Inferior parietal cortex (tissue), 1 donor: ENCODE measurements around the gene BBOX1.

ENCODE experiments used
- DNase-seq: peaks from one replicate; pipeline ENCODE4 v3.0.0-alpha.2; 2016; ENCODE audit errors: extremely low spot score

The BBOX1 gene

DNA sequence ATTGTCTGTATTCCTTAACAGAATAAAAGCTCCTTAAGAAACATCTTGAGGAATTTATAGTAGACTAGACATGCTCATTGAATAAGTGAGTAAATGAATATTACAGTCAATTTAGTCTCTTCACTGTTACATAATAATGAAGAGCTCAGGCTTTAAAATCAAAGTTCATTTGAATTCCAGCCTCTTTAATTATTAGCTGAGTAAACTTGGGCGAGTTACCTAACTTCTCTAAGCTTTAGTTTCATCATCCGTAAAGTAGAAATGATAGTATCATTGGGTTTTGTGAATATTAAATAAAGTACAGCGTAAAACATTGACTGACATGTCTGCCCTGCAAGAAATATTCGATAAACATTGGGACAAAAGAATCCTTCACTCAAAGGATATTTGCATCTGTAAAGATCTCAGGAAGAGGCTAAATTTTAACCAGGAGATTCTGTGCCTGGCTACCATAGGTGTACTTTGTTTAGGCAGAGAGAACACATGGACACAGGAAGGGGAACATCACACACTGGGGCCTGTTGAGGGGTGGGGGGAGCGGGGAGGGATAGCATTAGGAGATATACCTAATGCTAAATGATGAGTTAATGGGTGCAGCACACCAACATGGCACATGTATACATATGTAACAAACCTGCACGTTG, 15.2 kb upstream of the BBOX1 start:
- no peak for DNase-seq

DNA sequence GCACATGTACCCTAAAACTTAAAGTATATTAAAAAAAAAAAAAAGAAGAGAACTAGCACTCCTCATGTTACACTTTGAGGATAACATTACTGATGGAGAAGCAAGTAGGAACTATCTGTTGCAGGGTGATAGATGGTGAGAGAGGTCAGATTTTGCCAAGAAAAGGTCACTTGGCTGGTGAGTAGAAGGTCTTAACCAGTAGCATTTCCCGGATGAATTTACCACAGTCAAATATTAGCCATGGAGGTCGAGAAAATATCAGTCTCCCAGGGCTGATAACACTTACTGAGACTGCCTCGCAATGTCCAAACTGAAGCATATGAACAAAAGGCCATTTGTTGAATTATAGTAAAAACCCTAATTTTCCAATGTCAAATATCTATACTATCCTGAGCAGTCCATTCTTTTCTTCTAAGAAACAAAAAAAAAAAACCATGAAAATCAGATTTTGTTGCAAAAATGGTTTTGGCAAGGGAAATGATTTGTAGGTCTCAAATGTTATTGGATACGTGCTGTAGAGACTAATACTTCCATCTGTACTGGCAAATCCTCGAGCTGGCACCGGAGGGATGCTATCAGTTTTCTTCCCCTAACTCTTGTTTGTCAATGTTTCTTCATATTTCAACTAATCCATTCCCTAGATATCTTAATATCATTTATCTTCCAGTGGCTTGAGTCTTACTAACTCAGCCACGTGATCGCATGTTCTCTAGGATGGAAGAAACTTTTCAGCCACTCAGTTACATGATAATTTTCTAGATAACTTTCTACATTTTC, 14.5 kb upstream of the BBOX1 start:
- DNase-seq, result no peak

DNA sequence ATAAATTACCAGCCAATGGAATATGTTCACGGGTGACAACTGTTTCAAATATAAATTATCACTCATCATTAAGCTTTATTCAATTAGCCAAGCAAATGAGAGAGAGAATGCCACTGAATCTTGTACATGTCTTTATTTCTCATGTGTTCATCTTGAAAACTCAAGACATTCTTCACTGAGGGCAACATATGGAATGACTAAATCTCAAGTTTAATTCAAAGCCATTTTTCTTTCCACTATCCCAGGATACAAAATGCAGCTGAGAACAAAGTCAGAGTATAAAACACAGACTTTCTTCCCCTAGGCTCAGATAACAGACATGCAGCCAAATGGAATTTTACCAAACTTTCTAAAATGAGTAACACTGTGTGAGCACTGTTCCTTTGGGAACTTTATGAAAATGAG, 12.1 kb upstream of the BBOX1 start:
- peak; percentile 53 for DNase-seq

DNA sequence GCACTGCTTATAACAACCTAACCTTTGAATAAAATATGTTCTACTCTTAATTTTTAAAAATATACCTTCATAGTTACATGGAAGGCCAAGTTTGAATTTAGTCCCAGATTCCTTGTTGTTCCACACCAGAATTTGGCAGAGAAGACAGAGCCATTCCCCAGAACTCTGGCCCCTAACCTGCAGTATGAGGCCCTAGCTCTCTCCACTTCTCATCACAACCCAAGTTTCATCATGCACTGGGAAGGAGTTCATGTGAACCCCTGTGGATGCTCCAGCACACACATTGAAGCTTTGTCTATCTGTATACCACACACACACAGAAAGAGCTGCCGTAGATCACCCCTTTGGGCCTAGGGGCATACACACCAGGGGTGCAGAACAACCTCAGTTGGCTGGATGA, 10.6 kb upstream of the BBOX1 start:
- no peak for DNase-seq

DNA sequence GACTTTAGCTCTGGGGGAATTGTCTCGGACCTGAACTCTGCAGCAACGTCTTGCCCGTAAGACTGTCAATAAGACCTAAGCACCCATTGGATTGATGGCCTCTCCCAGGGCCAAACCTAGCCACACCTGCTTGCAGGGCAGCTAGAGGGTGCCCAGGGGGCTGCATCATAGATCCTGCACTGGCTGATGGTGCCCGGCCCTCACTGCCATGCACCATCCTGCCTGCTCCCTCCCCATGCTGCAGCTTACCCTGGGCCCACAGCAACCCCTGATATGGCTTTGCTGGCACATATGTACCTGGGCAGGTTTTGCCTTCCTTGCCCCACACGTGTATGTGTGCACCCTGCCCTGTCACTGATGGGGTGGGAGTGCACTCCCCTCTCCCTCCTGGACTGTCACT, 8.9 kb upstream of the BBOX1 start:
- no peak for DNase-seq

DNA sequence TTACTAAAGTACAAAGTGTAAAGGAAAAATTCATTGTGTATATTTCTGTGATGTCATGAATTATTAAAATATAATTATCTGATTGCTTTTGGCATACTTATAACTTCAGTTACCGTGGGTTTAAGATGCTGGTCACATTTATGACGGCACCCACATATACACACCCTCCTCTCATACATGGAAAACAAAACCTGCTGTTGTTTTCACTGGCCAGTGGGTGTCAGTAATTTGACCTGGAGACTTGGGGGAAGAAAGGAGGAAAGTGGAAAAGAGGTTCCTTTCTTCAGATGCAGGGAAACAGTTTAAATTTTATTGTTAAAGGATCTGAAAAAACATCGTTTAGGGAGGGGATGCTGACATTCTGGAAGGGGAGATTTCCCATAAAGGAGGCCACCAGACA, 742 bp upstream of the BBOX1 start:
- no peak for DNase-seq

DNA sequence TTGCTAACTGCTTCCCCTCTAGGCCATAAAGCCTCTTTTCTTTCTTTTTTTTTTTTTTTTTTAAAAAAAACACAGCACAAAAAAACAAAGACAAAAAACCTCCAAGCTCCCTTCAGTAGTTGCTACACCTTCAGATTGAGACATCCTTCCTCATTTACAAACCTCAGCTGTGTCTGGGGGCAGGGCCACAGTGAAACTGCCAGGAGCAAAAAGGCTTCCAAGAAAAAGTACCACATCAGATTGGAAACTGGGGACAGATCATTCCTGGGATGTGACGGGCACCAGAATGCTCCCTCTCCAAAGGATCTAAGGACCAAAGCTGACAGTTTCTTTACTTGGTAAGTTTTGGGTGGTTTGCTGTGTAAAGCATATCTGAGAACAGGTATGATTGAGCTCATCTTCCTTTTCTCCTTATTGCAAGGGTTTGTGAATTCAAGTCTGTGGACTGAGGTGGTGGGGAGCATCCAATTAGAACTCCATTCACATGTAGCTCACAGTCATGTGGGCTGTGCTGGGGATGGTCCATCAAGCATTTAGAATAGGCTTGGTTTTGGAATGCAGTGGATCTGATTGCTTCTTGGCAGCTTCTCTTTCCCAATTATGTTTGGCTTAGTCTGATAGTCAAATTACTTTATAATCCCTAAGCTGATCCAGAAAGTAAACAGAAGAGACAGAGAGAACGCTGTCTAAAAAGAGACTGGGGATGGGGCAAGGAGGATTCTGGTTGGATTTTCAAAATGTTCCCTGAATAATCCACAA, 705 bp downstream of the BBOX1 start:
- peak; percentile 34 for DNase-seq

DNA sequence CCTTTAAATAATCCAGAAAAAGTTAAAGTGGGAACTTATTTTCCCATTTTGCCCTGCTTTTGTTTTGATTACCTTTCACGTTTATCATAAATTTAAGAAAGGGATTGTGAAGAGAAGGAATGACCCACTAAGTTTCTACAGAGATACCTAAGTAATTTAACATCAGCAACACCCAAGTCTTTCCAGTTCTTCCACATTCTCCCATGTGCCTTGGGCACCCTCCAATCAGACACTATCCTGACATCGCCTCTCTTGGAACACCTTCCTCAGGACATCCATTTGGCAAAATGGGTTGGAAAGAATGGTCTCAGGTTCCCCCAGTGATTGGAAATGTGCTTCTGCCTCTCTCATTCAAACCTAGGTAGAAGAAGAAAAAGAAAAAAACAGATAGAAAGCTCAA, 6.3 kb downstream of the BBOX1 start:
- DNase-seq, result no peak

DNA sequence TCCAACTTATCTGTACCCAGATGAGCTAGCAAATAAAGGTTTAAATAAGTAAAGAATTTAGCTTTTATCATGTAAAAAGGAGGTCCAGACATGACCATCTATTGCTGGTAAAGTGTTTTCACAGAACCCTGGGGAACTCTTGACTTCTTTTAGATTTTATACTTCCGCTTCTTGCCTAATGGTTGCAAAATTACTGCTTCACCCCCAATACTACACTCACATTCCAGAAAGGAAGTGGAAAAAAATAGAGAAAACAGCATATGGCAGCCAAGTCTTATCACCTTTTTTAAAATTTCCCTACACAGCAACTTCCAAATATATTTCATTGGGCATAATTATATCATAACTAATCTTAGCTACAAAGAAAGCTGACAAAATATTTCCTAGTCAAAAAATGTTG, 12.1 kb downstream of the BBOX1 start:
- DNase-seq, result no peak

DNA sequence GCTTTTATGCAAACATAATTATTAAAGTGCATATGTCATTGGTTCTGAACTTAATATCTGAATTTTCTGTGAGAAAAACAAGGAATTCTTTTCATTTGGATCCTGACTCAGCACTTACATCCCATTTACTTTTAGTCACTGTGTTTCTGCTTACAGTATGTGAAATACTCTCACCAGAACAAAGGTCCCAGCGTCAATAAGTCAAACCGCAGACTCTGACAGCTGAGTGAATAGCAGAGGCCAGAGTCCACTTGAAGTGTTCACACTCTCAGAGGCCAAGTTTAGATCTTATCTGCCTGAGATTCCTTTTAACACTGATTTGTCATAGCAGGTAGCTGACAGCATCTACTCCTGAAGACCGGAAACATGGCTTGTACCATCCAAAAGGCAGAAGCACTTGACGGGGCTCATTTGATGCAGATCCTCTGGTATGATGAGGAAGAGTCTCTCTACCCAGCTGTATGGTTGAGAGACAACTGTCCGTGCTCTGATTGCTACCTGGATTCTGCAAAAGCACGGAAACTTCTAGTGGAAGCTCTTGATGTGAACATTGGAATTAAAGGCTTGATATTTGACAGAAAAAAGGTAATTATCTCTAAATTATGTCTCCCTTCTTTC, 14.6 kb downstream of the BBOX1 start:
- DNase-seq, result no peak

DNA sequence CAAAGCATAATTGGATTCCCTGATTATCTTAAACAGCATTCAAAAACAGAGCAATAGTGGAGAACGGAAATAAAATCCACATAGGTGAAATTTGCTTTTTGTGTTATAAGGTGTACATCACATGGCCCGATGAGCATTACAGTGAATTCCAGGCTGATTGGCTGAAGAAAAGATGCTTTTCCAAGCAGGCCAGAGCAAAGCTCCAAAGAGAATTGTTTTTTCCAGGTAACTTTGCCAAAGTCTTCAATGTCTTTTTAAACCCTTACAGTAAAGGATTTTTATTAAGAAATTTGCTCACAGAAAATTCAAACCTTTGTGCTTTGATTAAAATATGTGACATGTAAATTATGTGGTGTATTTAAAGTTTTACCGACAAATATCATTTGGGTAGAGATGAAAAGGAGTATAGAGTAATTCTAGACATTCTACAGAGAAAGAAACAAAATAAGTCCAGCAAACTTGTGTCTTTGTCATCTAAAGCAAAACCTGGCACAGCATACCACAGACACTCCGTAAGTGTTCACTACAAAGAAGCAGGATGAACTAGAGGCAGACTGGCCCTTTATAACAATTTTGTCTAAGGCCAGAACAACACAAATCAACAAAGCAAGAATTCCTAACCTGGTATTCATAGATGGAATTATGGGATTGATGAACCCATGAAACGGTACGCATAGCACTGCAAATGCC, 16.6 kb downstream of the BBOX1 start:
- no peak for DNase-seq

DNA sequence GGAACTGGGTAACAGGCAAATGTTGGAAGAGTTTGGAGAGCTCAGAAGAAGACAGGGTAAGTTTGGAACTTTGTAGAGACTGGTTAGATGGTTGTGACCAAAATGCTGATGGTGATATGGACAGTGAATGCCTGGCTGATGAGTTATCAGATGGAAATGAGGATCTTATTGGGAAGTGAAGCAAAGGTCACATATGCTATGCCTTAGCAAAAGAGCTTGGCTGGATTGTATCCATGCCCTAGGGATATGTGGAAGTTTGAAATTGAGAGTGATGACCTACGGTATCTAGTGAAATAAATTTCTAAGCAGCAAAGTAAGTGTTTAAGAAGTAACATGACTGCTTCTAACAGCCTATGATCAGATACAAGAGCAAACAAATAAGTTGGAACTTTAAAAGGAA, 17.8 kb downstream of the BBOX1 start:
- DNase-seq, result no peak

DNA sequence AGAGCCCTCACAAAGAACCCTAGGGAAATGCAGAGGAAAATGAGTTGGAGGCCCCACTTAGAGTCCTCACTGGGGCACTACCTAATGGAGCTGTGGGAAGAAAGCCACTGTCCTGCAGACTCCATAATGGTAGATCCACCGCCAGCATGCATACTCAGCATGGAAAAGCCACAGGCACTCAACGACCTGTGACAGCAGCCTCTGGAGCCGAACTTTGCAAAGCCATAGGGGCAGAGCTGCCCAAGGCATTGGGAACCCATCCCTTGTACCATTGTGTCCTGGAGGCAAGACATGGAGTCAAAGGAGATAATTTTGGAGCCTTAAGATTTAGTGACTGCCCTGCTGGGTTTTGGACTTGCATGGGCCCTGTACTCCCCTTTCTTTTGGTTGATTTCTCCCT, 18.8 kb downstream of the BBOX1 start:
- DNase-seq, result no peak

DNA sequence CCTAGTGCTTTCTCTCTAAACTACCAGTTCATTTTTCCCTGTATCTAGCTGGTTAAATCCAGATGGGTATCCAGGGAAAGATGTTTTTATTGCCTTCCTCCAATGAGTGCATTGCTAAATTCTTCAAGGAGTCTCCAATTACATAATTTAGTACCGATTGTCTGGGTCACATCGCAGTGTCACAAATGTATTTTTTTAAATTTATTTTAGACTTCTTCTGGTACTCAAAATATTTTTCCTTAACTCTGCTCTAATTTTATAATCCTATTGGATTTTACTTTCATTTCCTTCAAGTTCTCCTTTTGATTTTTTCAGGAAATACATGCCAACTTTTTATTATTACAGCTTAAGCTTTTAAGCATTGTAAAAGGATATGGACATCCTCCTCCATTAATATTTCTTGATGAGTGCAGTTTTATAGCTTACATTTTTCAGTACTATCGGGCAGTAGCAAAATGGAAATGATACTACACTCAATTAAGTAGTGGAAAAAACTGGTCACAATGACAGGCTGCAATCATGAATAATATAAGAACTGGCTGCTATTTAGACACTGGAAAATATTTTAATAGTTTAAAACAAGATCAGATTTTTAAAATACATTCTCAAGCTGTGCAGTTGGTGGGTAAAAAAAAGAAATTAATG, 20.3 kb downstream of the BBOX1 start:
- DNase-seq, result no peak

DNA sequence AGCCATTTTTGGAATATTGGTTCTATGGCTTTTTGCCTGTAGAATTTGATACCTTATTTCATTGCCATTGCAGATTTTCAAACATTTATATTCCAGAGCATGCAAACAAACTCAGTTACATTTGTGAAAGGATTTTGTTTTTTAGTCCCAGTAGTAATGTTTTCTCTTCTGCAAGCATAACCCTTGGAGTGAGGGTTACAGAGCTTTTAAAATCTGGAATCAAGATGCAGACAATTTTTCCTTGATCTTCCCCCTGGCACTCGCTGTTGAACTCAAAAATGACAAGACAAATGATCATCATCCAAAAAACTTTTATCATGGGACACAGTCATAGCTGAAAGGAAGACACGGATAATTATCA, 20.8 kb downstream of the BBOX1 start:
- DNase-seq, result no peak

DNA sequence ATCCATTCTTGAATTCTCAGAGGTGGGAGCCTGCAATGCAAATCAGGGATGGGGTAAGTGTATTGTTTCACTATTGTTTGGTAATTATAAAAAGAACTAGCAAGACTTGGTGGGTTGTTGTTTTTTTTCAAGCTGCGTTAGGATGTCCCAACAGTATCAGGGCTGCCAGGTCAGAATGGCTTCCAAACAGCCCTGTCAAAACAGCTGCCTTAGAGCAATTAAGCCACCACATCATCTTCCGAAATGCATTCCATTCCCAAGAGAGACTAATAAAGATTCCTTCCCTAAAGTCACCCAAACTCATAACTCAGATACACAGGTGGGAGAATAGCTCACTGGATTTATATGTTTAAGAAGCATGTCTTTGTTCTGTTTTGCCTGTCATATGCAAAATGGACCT, 23.5 kb downstream of the BBOX1 start:
- no peak for DNase-seq

DNA sequence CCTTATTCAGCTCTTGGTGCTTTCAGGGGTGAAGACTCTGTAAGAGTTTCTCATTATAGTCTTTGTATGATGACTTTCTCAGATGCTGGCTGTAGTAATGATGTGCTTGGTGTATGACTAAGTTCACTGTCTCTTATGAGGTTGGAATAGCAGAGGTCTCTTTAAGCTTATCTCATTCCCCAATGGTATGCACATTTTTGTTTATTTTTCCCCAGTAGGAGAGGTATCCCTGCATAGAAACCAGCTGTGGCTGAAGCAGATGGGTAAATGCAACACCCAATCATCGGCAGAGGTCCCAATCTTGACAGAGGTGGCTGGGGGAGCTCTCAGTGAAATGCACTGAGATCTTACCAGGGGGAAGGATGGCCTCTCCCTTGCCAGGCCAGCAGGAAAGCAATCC, 34.6 kb downstream of the BBOX1 start:
- DNase-seq, result no peak

DNA sequence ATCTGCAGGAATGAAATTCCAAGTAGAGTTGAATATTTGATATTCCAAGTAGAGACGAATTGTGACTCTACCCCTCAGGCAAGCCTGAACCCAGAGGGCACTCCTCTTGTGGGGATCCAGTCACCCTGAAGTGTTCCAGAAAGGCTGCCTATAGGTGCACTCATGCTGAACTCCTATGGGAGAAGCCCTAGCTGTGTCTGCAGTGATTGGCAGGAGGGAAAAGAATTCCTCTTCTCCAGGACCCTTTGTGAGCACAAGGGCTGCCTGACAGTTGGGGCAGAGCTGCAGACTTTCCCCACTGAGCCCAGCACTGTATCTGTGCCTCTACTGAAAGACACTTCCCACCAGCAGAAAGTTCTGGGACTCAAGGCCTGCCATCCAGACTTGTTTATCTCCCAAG, 35.0 kb downstream of the BBOX1 start:
- DNase-seq, result no peak

DNA sequence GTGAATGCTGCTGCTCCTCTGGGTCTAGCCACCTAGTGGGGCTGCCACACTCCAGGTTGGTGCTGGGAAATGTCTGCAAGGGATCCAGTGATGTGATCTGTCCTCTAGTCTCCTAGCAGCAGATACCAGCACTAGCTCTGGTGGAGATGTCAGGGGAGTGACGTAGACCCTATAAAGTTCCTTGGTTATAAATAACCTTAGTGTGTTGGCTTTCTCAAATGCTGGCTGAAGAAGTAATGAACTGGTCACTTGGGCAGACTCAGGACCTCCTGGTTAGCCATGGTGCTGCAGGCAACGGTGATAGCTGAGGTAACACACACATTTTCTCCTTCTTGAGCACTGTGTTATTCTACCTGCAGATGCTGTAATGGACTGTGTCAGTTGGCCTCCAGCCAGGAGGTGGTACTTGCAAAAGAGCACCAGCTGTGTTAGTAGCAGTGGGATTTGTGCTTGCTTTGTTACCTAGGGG, 35.5 kb downstream of the BBOX1 start:
- no peak for DNase-seq

DNA sequence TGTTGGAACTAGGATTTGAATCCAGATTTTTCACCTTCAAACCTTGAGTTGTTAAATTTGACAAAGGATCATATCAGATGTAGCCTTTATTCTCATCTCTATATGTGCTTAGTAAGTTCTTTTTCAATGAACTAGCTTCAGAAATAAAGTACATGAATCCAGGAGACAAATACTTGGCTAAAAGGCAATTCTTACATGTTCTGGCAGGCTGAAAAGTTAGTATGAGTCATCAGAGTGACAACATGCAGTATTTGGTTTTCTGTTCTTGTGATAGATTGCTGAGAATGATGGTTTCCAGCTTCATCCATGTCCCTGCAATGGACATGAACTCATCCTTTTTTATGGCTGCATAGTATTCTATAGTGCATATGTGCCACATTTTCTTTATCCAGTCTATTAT, 40.4 kb downstream of the BBOX1 start:
- no peak for DNase-seq

DNA sequence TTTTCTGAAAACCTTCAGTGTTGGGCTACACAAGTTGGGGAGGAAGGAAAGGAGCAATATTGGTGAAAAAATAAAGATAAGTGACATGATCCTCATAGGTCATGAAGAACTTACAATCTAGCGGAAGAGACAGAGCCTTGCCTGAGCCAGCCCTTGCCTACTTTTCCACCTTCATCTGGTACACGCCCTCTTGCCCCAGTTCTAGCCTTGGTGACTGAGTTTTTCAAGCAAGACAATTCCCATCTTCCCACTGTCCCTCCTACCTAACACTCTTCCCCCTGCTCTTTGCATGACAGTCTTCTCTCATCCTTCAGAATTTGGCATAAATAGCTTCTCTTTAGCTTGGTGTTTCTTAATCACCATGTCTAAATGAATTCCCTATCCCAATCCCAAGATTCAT, 42.6 kb downstream of the BBOX1 start:
- no peak for DNase-seq
